Measurements from ENCODE around the gene IKBKG. TPM values are rescaled to one million over a fixed set of nuclear protein-coding genes. Genes with fewer than 3 reads are reported as not detected.

IKBKG gene
- polyA plus RNA-seq, 1 of the 3 experiments (the other 2 are of a cell fraction) = 36.4 TPM

GRCh38 chrX:154546354-154547244 lies 821 bp upstream of the IKBKG start, which contains the start of gene G6PD:
G6PD (minus strand) TSS chrX:154546846; CDS start chrX:154546155, 691 bp downstream.
- 65% methylated on average over 45 of the region's 92 CpGs for WGBS (ENCODE audit: low lambda C conversion rate)
- CTCF ChIA-PET = interaction anchor here (0.8 to 1.2 kb wide), 3 partner anchors 11 to 115 kb away, joined by 3 to 5 read pairs (median 5); no protein-coding TSS in a partner anchor

More at GRCh38 chrX:154546354-154547244, 821 bp upstream of the IKBKG start, which contains the start of gene G6PD:
- peak within 1 kb of the TSS; percentile 68 to 70 for H3K4me3 ChIP-seq (ENCODE audit: low read depth in 2 of 2, low read length in 1 of 2)
- no peaks in the 10 kb centered on the region for H3K36me3 ChIP-seq (replicated peaks in 1 of 2; ENCODE audit: control insufficient read depth in 1 of 2, insufficient read depth in 2 of 2, low read length in 1 of 2)
- peak within 1 kb of the TSS; percentile 94 for H3K27ac ChIP-seq (ENCODE audit: low read depth in 2 of 2, low read length in 1 of 2)
- peaks cover 12% of the 10 kb centered on the region in 2 experiments; a peak in 3 of 4 replicates for H3K4me1 ChIP-seq (ENCODE audit: control insufficient read depth in 1 of 2, insufficient read depth in 2 of 2, low read depth in 1 of 2, low read length in 1 of 2)
- peak within 1 kb of the TSS; percentile 82 for H3K4me2 ChIP-seq
- H3K79me2 ChIP-seq (ENCODE audit: insufficient read depth) = peaks cover 60% of the 10 kb centered on the region
- peak; percentile 95 for DNase-seq
- H3K9me2 ChIP-seq = no peaks in the 10 kb centered on the region
- POLR2A ChIA-PET = interaction anchor here (0.5 to 0.9 kb wide), 2 partner anchors 19 to 127 kb away, joined by 3 to 5 read pairs; no protein-coding TSS in a partner anchor
- TF ChIP-seq EP300 (IDR thresholded peaks at IDR 0.05; ENCODE audit: borderline replicate concordance in 1 of 2, low read depth in 1 of 2, low read length in 1 of 2) (no peak), IRF3 (IDR thresholded peaks at IDR 0.05; ENCODE audit: low read depth, low read length) (no peak), RAD21 (IDR thresholded peaks at IDR 0.05; ENCODE audit: low read length) (no peak), NFIC (IDR thresholded peaks at IDR 0.05; ENCODE audit: borderline replicate concordance) (no peak), RXRA (IDR thresholded peaks at IDR 0.05; ENCODE audit: borderline replicate concordance, low read depth) (no peak), POLR2AphosphoS5 (IDR thresholded peaks at IDR 0.05; ENCODE audit: low read depth, low read length) (peak; percentile 43), MXI1 (IDR thresholded peaks at IDR 0.05; ENCODE audit: low read depth, low read length) (peak; percentile 41; the same call in 1 of the 2 replicates), REST (IDR thresholded peaks at IDR 0.05; ENCODE audit: low read depth, low read length) (no peak), TAF1 (IDR thresholded peaks at IDR 0.05; ENCODE audit: borderline replicate concordance, low read depth, low read length) (no peak), ZBTB33 (IDR thresholded peaks at IDR 0.05; ENCODE audit: borderline replicate concordance, low read depth) (no peak), NRF1 (IDR thresholded peaks at IDR 0.05; ENCODE audit: low read depth, low read length) (peak; percentile 16; the same call in 1 of the 2 replicates), FOSL2 (IDR thresholded peaks at IDR 0.05; ENCODE audit: borderline replicate concordance, low read depth) (no peak), JUND (IDR thresholded peaks at IDR 0.05) (no peak), USF1 (IDR thresholded peaks at IDR 0.05; ENCODE audit: borderline replicate concordance, low read depth) (no peak), PBX3 (IDR thresholded peaks at IDR 0.05) (no peak), TCF12 (IDR thresholded peaks at IDR 0.05) (no peak), RFX5 (IDR thresholded peaks at IDR 0.05; ENCODE audit: low read length) (no peak), SMC3 (IDR thresholded peaks at IDR 0.05; ENCODE audit: low read depth, low read length) (no peak)
- H3K9ac ChIP-seq = peak within 1 kb of the TSS; percentile 77
- peaks cover 6% of the 10 kb centered on the region for H3F3A ChIP-seq (replicated peaks; ENCODE audit: insufficient read depth)
- no peak within 1 kb of the TSS for H2AFZ ChIP-seq (ENCODE audit: low read depth)
- peaks cover 2% of the 10 kb centered on the region; the same call in 1 of the 2 replicates for H4K20me1 ChIP-seq (ENCODE audit: insufficient read depth)
- no peaks in the 10 kb centered on the region for H3K9me3 ChIP-seq
- peaks cover 12% of the 10 kb centered on the region; the same call in 1 of the 2 replicates for H3K27me3 ChIP-seq (ENCODE audit: insufficient read depth)

All from SK-N-SH (cell line).